NCI-H2171 treated with DMSO at 0.1 percent for 48 hours (cell line): ENCODE measurements around the gene IGFBP5.
A peak's percentile ranks its signal among the peaks of the same experiment; 100 is the strongest.

Experiments
- DNase-seq: peaks from one replicate; lab custom pipeline; 2025; lab: John Stamatoyannopoulos, UW

IGFBP5 gene

DNA sequence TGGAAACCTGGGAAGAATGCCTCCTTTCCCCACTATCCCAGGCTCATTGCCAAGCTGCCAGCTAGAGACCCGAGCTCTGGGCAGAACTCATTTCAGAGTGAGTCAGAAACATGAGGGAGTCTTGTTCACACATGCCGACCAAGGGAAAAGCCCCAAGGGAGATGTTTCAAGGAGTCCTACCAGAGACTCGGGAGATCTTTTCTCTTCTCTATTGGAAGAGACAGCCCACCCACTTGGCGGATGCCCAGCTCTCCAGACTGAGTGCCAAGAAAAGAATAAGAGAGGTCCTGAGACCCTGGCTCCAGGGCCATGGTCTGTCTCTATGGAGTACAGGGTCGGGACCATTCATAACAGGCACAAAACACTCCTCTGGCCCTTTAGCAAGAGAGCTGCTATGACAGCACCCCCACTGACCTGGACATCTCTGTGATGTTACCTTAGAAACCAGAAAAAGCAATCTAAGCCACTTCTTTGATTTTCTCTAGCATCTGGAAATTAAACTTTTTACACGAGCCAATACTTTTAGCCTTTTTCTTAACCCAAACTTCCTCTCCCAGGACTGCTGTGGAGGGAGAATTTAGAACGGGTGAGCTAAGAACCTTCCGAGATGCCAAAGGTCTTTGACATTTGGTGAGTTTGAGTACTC, 18.5 kb upstream of the IGFBP5 start:
- DNase-seq, result peak; percentile 93

GRCh38 chr2:216711348-216711747, 16.0 kb upstream of the IGFBP5 start:
- no peak for DNase-seq

DNA sequence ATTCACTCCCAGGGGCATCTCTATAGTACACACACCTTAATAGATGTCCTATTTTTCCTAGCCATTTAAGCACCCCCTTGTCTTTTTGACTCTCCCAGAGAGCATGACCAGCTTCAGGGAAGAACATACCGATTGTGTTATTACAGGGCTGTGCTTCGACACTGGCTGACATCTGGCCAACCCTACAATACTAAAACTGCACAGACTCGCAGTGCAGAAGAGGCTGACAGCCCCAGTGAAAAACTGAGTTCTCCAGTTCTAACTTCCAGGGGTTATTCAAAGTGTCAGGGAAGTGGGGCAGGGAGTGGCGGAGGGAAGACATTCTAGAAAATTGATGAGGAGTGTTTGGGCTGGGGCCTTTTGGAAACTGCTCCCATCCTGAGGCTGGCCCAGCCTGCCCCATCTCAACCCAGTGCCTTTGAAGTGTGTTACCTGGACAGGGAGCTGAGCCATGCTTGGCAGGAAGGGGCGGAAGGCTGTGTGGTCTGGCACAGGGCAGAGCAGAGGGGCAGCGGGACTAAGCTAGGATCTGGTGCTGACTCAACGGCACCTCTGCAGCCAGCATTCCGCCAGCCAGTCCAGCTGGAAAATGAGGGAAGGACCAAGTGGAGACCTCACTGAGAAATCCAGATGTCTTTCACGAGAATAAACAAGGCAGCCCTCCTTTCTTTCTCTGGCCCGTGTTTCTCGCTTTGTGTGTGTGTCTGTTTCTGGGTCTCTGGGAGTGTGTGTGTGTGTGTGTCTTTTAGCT, 15.4 kb upstream of the IGFBP5 start:
- DNase-seq, result no peak

GRCh38 chr2:216702756-216703155, 7.4 kb upstream of the IGFBP5 start:
- DNase-seq, result no peak

DNA sequence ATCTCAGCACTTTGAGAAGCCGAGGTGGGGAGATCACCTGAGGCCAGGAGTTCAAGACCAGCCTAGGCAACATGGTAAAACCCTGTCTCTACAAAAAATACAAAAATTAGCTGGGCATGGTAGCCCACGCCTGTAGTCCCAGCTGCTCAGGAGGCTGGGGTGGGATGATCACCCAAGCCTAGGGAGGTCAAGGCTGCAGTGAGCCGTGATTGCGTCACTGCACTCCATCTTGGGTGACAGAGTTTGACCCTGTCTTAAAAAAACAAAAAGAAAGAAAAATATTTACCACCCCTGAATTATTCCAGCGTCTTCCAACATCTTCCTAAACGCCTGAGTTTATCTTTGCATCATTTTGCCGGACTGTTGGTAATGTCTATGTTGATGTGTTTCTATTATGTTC, 6.2 kb upstream of the IGFBP5 start:
- no peak for DNase-seq

DNA sequence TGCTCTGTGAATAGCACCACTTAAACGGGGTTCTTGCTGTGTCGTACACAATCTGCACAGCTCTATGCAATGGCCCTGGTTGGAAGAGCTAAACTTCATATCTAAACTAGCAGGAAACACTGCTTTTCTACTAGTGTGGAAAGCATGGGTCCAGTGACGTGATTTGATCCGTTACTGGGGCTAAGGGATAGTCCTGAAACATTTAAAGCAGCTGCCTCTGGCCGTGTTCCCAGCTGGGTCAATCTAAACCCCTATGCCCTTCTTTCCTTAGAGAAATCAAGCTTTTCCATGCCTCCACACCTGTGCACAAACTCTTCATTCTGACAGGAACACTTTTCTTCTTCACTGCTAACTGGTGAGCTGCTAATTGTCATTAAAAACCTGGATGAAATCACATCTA, 5.4 kb upstream of the IGFBP5 start:
- DNase-seq, result no peak

GRCh38 chr2:216700088-216700567, 4.8 kb upstream of the IGFBP5 start:
- DNase-seq, result peak; percentile 59

DNA sequence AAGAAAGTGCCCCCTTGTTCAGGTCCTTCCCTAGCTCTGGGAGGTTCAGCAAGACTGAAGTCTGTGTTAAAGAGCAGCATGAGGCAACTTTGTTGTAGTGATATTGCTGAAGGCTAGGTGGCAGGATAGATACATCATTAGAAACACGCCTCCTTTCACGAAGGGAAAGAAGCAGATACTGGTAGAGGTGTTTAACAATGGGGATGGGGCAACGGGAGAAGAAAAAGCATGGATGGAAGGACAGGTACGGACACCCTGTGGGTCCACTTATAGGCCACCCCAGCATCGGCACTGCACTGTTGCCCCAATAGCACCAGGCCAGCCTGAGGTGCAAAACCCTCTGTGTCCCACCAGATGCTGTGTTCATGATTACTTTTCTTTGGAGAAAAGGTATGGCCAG, 3.5 kb upstream of the IGFBP5 start:
- DNase-seq, result peak; percentile 79

DNA sequence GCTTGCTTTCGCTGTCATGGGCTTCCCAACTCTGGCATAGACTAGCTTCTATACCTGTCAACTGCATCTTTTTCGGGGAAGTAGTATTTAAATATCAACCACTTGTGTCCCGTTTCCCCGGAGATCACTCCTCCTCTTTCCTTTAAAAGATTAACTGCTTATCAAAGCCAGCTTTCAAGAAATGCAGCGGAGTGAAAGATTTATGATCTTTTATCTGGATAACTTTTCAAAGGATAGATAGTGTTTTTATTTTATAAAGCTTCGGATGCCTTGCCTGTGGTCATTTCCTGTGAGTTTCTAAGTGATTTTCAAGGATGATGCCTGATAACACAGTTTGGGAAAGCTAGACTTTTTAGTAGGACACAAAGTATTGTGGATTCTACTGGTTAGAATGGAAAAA, 2.9 kb upstream of the IGFBP5 start:
- DNase-seq, result no peak

DNA sequence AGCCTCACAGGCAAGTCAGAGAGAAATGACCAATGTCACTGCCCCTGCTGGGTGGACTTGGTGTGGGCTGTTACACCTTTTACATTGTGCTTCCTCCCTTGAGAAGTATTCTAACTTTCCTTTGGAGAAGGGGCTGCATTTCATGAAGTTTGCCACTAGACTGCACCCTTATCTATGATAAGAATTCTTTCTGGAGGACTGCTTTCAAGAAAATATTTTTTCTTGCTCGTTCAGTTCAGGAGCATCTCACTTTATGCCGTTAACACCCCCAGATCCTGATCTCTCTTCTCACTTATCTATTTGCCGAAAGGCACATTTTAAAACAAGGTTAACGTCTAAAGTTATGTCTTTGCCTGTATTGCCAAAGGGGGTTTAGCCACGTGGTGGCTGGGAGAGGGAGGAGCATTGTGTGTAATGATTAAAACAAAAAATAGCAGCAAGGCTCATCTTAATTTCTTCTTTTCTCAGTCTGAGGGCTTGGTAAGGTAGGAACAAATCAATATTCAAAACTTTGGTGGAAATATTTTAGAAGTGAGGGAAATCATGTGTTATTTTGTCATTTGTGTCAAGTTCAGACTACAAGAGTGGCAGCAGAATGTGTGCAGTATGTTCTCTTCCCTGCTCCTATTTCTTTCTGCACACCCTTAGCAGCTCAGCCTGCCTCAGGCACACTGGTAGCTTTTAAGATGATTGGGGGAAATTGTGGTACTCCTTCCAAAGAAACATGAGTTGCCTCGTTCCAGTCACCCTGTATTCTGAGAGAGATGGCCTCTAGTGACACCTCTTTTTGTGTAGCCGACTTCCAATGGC, 1.6 kb upstream of the IGFBP5 start:
- DNase-seq, result peak; percentile 56

DNA sequence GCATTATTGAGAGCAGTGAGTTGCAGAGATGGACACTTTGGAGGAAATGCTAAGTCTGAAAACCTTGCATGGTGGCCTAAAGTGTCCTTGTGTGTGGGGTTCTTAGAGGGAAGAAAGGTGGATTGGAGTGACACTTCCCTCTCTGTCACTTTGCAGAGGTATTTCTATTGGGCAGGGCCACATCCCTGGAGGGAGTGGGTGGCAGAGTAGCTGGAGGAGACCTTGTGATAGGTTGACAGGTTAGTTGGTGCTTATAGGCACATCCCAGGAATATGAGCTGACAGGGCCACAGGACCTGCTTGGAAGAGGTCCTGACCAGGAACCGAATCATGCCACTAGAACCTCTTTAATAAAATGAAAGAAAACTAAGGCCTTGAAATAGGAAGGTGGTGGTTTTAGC, 972 bp upstream of the IGFBP5 start:
- DNase-seq, result no peak

DNA sequence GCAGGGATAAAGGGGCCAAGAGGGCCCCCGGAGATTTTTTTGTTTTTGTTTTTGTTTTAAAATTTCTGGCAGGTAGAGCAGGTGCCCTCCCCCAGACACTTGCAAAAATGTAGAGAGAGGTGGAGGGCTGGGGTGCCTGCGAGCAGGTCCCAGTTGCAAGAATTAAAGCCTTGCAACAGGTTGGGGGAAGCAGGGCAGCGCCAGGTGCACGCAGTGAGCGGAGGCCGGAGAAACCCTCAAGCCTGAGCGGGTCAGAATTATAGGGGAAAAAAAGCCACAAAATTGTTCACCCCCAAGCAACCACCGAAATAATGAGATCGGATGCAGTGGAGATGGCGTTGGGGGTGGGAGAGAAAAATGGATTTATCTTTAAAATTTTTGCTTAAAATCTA, 527 bp downstream of the IGFBP5 start:
- peak; percentile 40 for DNase-seq

GRCh38 chr2:216694082-216694825, 1.1 kb downstream of the IGFBP5 start:
- peak; percentile 76 for DNase-seq

- peak; percentile 53 for DNase-seq
Measured at GRCh38 chr2:216693414-216694080, 1.8 kb downstream of the IGFBP5 start.

DNA sequence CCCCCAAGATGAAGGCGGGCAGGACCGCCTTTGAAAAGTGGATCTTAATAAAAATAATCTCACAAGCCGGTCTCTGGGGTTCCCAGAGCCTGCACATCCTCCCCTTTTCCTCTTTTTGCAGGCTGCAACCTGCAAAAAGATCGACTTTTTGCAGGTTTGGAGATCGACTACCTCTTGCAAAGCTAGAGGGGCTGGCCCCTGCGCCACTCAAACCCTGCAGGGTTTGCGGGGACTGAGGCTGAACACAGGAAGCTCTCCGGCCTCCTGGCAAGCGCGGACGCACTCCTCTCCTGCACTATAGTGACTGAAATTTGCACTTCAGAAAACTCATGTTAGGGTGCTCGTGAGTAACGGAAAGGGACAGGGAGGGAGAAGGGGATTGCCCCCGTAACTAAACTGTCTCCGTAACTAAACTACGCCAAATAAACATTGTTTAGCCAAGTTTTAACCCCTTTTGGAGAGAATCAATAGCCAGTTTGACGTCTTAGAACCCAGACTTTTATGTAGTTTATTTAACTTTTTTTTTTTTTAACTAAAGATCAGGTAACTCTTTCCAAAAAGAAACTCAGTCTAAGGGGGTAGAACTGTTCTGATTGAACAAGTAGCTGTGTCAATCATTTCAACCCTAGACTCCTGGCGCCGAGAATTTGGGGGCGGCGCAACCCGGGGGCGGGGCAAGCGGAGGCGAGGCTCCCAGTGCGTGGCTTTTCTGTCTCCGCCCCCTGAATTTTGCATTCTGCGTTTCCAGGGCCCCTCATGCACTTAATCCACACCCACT, 2.5 kb downstream of the IGFBP5 start:
- peak; percentile 94 for DNase-seq

- peak; percentile 91 for DNase-seq
Measured at GRCh38 chr2:216690853-216691741, 4.3 kb downstream of the IGFBP5 start.

- no peak for DNase-seq
Measured at GRCh38 chr2:216690456-216690852, 4.9 kb downstream of the IGFBP5 start.

DNA sequence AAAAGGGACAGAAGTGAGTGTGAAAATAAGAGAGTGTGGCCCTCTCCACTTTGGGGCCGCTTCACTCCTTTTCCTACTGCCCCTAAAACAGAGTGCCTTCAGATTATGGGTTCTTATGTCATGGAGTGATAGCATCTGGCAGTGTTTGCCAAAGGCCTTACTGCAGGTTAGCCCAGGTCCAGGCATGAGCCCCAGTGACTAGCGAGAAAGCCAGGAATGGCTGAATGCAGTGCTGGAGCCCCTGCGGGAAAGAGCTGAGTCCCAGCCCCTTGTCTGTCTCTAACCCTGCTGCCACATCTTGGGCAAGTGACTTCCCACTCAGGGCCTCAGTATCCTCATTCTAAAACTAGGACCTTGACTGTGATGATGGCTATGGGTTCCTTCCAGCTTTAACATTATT, 6.0 kb downstream of the IGFBP5 start:
- DNase-seq, result no peak

GRCh38 chr2:216688731-216689340, 6.5 kb downstream of the IGFBP5 start:
- DNase-seq, result peak; percentile 4
